GM12875 (cell line): ENCODE results near the gene H2BK1.

Source experiments
- H3K4me3 ChIP-seq: one replicate; pipeline ENCODE4 v1.5.1; 2011; ENCODE audit warnings: low read depth, low read length, control low read depth
- CTCF ChIP-seq: IDR thresholded peaks from 2 replicates; pipeline ENCODE4 v1.5.1; 2011; ENCODE audit warnings: low read depth, mild to moderate bottlenecking, control low read depth, inconsistent platforms, low read length, moderate library complexity, borderline replicate concordance; ENCODE audit not compliant: insufficient read depth

H2BK1 gene

GRCh38 chr7:151206914-151207313 lies 3.4 kb downstream of the H2BK1 start:
- no peak for TF ChIP-seq CTCF

GRCh38 chr7:151205730-151206129 lies 4.6 kb downstream of the H2BK1 start:
- no peak overlapping the region for H3K4me3 ChIP-seq
- TF ChIP-seq CTCF = no peak

More at GRCh38 chr7:151206914-151207313, 3.4 kb downstream of the H2BK1 start:
- H3K4me3 ChIP-seq = no peak overlapping the region

GRCh38 chr7:151204383-151205032 lies 5.8 kb downstream of the H2BK1 start:
- no peak overlapping the region for H3K4me3 ChIP-seq
- no peak for TF ChIP-seq CTCF

- H3K4me3 ChIP-seq = no peak overlapping the region
- TF ChIP-seq CTCF = no peak
Observed at GRCh38 chr7:151202836-151203235, 7.5 kb downstream of the H2BK1 start.

- no peak overlapping the region for H3K4me3 ChIP-seq
- no peak for TF ChIP-seq CTCF
Observed at GRCh38 chr7:151201751-151202150, 8.5 kb downstream of the H2BK1 start.

GRCh38 chr7:151201344-151201743 lies 8.9 kb downstream of the H2BK1 start:
- H3K4me3 ChIP-seq = no peak overlapping the region
- TF ChIP-seq CTCF = no peak

GRCh38 chr7:151198945-151199848 lies 11.1 kb downstream of the H2BK1 start:
- H3K4me3 ChIP-seq = no peak overlapping the region
- no peak for TF ChIP-seq CTCF
